Endodermal cell (in vitro differentiated cells): ENCODE results near the gene FAM3C. TPM values are rescaled to one million over a fixed set of nuclear protein-coding genes. Genes with fewer than 3 reads are reported as not detected.

Experiments used
- DNase-seq: peaks from one replicate; pipeline ENCODE4 v3.0.0-alpha.2; 2017
- H3K27ac ChIP-seq: 2 replicates; pipeline ENCODE4 v1.5.1; 2013; ENCODE audit warnings: mild to moderate bottlenecking, low read depth, low read length, moderate library complexity
- H3K27me3 ChIP-seq: 2 replicates; pipeline ENCODE4 v1.6.1; 2013; ENCODE audit warnings: mild to moderate bottlenecking, low read length, moderate library complexity; ENCODE audit not compliant: insufficient read depth, control insufficient read depth, poor library complexity, severe bottlenecking
- H3K36me3 ChIP-seq: 2 replicates; pipeline ENCODE4 v1.7.0; 2013; ENCODE audit warnings: mild to moderate bottlenecking, low read length, moderate library complexity; ENCODE audit not compliant: control insufficient read depth, insufficient read depth
- H3K4me1 ChIP-seq: one replicate; pipeline ENCODE4 v1.7.0; 2013; ENCODE audit warnings: low read length; ENCODE audit not compliant: control insufficient read depth, insufficient read depth
- H3K4me3 ChIP-seq: 2 replicates; pipeline ENCODE4 v1.5.1; 2013; ENCODE audit warnings: mild to moderate bottlenecking, low read length, moderate library complexity
- H3K9ac ChIP-seq: 2 replicates; pipeline ENCODE4 v1.6.1; 2013; ENCODE audit warnings: mild to moderate bottlenecking, low read length, moderate library complexity; ENCODE audit not compliant: poor library complexity, severe bottlenecking; ENCODE audit errors: extremely low read depth
- H3K9me3 ChIP-seq: 2 replicates; pipeline ENCODE4 v1.6.1; 2013; ENCODE audit warnings: mild to moderate bottlenecking, low read length, moderate library complexity; ENCODE audit not compliant: control insufficient read depth
- H3K27ac Mint-ChIP-seq: 2 replicates; pipeline ENCODE4 v1.8.0; 2020; ENCODE audit warnings: mixed read lengths
- H3K27me3 Mint-ChIP-seq: 2 replicates; pipeline ENCODE4 v1.8.0; 2021; ENCODE audit warnings: mild to moderate bottlenecking, mixed read lengths; ENCODE audit not compliant: insufficient read depth
- H3K36me3 Mint-ChIP-seq: 2 replicates; pipeline ENCODE4 v1.8.0; 2020; ENCODE audit warnings: low read depth, mixed read lengths
- H3K4me1 Mint-ChIP-seq: 2 replicates; pipeline ENCODE4 v1.8.0; 2020; ENCODE audit warnings: mixed read lengths
- H3K4me3 Mint-ChIP-seq: 2 replicates; pipeline ENCODE4 v1.8.0; 2020; ENCODE audit warnings: mild to moderate bottlenecking, moderate library complexity, mixed read lengths
- H3K9me3 Mint-ChIP-seq: 2 replicates; pipeline ENCODE4 v1.8.0; 2020; ENCODE audit warnings: mild to moderate bottlenecking, mixed read lengths
- CTCF ChIP-seq: fragments of 200-600 bp; sonication (generic); conservative IDR thresholded peaks from 2 replicates; pipeline ENCODE4 v1.5.0; 2021; ENCODE audit warnings: antibody characterized with exemption, mild to moderate bottlenecking
- WGBS, 2 experiments: methylation state at CpG; one replicate each; pipeline versions ENCODE4 v1.1.5 to v1.1.7; 2013; ENCODE audit warnings: missing lambda C conversion rate in 2 of 2, mixed read lengths in 1 of 2; ENCODE audit not compliant: insufficient coverage in 1 of 2, insufficient read length in 1 of 2; 5-methylcytosine and 5-hydroxymethylcytosine counted together
- total RNA-seq, 2 donors: library from RNA; stranded (reverse); fragmentation: NEBNext Ultra II Directional in 1 of 2; extraction: Animal tissue kit (Norgen Biotek cat#: 25700) in 1 of 2; gene quantifications; 2 replicates in 1 of 2; 3 replicates in 1 of 2; pipeline ENCODE4 v1.2.1, GENCODE V29; 2021

FAM3C gene
- total RNA-seq, 2 donors from 2014 or later: 61.3 to 61.5 TPM

- H3K9ac ChIP-seq: no peak overlapping the region
- no peaks in the 10 kb centered on the region for H3K36me3 ChIP-seq
- H3K27ac ChIP-seq: no peak overlapping the region
- Mint-ChIP-seq H3K4me1 (peaks cover 22% of the 10 kb centered on the region), H3K27ac (no peak overlapping the region), H3K36me3 (no peaks in the 10 kb centered on the region), H3K4me3 (no peak overlapping the region), H3K27me3 (no peaks in the 10 kb centered on the region), H3K9me3 (no peaks in the 10 kb centered on the region)
- no peaks in the 10 kb centered on the region for H3K9me3 ChIP-seq
- no peak for TF ChIP-seq CTCF
- 67 to 93% methylated on average over 1 to 5 of the region's 5 CpGs for whole genome bisulfite sequencing, 2 experiments
- H3K4me3 ChIP-seq: no peak overlapping the region
- H3K27me3 ChIP-seq: no peaks in the 10 kb centered on the region
- DNase-seq: no peak
- peaks cover 6% of the 10 kb centered on the region for H3K4me1 ChIP-seq
These were observed 10.4 kb upstream of the FAM3C start for GRCh38 chr7:121406461-121406860.

- peaks cover 20% of the 10 kb centered on the region for H3K4me1 Mint-ChIP-seq
These were observed 8.2 kb upstream of the FAM3C start for GRCh38 chr7:121404348-121404747.

GRCh38 chr7:121402701-121403100 lies 6.6 kb upstream of the FAM3C start:
- Histone ChIP-seq H3K9ac (no peak overlapping the region), H3K27ac (no peak overlapping the region), H3K4me1 (peaks cover 6% of the 10 kb centered on the region), H3K4me3 (no peak overlapping the region), H3K9me3 (no peaks in the 10 kb centered on the region), H3K27me3 (no peaks in the 10 kb centered on the region), H3K36me3 (no peaks in the 10 kb centered on the region)
- Mint-ChIP-seq H3K36me3 (no peaks in the 10 kb centered on the region), H3K4me3 (no peak overlapping the region), H3K9me3 (no peaks in the 10 kb centered on the region), H3K4me1 (peaks cover 23% of the 10 kb centered on the region), H3K27me3 (no peaks in the 10 kb centered on the region), H3K27ac (no peak overlapping the region)
- 95 to 100% methylated on average over 1 of the region's 1 CpG for WGBS, 2 experiments
- no peak for DNase-seq
- no peak for TF ChIP-seq CTCF

More at GRCh38 chr7:121404348-121404747, 8.2 kb upstream of the FAM3C start:
- 94 to 100% methylated on average over 1 to 2 of the region's 2 CpGs for WGBS, 2 experiments
- H3K27ac Mint-ChIP-seq: no peak overlapping the region
- Histone ChIP-seq H3K4me3 (no peak overlapping the region), H3K27ac (no peak overlapping the region), H3K4me1 (peaks cover 6% of the 10 kb centered on the region), H3K9ac (no peak overlapping the region), H3K27me3 (no peaks in the 10 kb centered on the region), H3K9me3 (no peaks in the 10 kb centered on the region), H3K36me3 (no peaks in the 10 kb centered on the region)
- no peak for TF ChIP-seq CTCF
- no peaks in the 10 kb centered on the region for H3K9me3 Mint-ChIP-seq
- no peaks in the 10 kb centered on the region for H3K36me3 Mint-ChIP-seq
- no peak for DNase-seq
- no peaks in the 10 kb centered on the region for H3K27me3 Mint-ChIP-seq
- H3K4me3 Mint-ChIP-seq: no peak overlapping the region
